Tongue (tissue), 2 donors: ENCODE results near the gene HOXD1. TPM values are rescaled to one million over a fixed set of nuclear protein-coding genes. Genes with fewer than 3 reads are reported as not detected.

ENCODE experiments used
- small RNA-seq: library from RNA; depleted of rRNA; stranded (forward); fragments of <200 nt; gene quantifications from one replicate; pipeline ENCODE3, GENCODE V24; 2014; ENCODE audit warnings: low replicate concordance
- total RNA-seq: library from RNA; depleted of rRNA; stranded (reverse); fragments of >200 nt; gene quantifications from one replicate; pipeline ENCODE4 v1.2.3, GENCODE V29; 2014

The HOXD1 gene
- total RNA-seq, 1 donor from 2014 or later = not detected

Small RNA genes within 50 kb of the gene (small RNA-seq; reads per million reads assigned to genes)
- 14,318 reads per million, percentile 100 among the genes with 10 or more reads in this experiment for gene MIR10B

Other genes with a start within 250 kb of the HOXD1 start
- 68.4 TPM for gene LNPK, start 186.4 kb upstream of the HOXD1 start, total RNA-seq
- gene EVX2, start 104.7 kb upstream of the HOXD1 start, total RNA-seq = not detected
- not detected for gene HOXD13, start 95.9 kb upstream of the HOXD1 start, total RNA-seq
- gene HOXD12, start 88.9 kb upstream of the HOXD1 start, total RNA-seq = not detected
- gene HOXD11, start 81.4 kb upstream of the HOXD1 start, total RNA-seq = not detected
- gene HOXD10, start 71.9 kb upstream of the HOXD1 start, total RNA-seq = 0.62 TPM
- gene HOXD9, start 65.9 kb upstream of the HOXD1 start, total RNA-seq = 1.8 TPM
- 2.7 TPM for gene HOXD8, start 59.0 kb upstream of the HOXD1 start, total RNA-seq
- gene HOXD4, start 37.1 kb upstream of the HOXD1 start, total RNA-seq = 1.5 TPM
- 1.9 TPM for gene HOXD3, start 31.4 kb upstream of the HOXD1 start, total RNA-seq
- gene MTX2, start 80.8 kb downstream of the HOXD1 start, total RNA-seq = 28.3 TPM